GM12801 (cell line): ENCODE data around the gene SLC22A23.

Experiments
- TF ChIP-seq, protein P1 (sequence below): IDR thresholded peaks from one replicate; pipeline ENCODE4 v1.5.1; 2011; ENCODE audit warnings: control low read depth; ENCODE audit not compliant: insufficient read length; ENCODE audit errors: extremely low read depth

The SLC22A23 gene

DNA sequence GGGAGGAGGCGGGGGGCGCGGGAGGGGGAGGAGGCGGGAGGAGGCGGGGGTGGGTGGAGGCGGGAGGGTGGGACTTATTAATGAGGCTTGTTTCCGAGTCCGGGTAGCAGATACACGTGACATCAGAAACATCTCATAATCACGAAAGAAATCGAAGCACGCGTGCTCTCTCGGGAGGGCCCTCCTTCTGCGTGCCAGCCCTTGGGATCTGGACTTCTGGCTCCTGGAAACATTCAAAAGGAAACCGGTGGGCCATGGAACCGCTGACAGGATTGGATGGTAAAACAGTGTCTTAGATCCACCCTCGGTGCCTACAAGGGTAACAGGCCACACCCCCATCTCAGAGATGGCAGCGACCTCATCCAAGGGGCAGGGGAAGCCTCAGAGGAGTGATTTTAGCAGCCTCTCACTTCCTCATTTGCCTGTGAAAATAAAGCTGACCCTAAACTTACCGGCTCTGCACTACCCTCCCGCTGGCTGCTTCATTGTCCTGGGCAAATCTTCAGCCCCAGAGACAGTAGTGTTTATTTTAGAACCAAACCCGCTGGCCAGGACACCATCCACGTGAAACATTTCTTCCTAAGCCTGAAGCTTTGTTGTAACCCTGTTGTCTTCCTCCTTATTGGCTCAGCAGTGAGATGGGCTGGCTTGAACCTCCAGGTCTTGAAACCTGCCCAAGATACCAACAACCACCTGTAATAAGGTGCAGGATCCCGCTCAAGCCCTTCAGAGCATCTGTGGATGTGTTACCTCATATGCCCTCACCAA lies 100.6 kb downstream of the SLC22A23 start:
- TF ChIP-seq, protein P1, sequence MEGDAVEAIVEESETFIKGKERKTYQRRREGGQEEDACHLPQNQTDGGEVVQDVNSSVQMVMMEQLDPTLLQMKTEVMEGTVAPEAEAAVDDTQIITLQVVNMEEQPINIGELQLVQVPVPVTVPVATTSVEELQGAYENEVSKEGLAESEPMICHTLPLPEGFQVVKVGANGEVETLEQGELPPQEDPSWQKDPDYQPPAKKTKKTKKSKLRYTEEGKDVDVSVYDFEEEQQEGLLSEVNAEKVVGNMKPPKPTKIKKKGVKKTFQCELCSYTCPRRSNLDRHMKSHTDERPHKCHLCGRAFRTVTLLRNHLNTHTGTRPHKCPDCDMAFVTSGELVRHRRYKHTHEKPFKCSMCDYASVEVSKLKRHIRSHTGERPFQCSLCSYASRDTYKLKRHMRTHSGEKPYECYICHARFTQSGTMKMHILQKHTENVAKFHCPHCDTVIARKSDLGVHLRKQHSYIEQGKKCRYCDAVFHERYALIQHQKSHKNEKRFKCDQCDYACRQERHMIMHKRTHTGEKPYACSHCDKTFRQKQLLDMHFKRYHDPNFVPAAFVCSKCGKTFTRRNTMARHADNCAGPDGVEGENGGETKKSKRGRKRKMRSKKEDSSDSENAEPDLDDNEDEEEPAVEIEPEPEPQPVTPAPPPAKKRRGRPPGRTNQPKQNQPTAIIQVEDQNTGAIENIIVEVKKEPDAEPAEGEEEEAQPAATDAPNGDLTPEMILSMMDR: no peak

DNA sequence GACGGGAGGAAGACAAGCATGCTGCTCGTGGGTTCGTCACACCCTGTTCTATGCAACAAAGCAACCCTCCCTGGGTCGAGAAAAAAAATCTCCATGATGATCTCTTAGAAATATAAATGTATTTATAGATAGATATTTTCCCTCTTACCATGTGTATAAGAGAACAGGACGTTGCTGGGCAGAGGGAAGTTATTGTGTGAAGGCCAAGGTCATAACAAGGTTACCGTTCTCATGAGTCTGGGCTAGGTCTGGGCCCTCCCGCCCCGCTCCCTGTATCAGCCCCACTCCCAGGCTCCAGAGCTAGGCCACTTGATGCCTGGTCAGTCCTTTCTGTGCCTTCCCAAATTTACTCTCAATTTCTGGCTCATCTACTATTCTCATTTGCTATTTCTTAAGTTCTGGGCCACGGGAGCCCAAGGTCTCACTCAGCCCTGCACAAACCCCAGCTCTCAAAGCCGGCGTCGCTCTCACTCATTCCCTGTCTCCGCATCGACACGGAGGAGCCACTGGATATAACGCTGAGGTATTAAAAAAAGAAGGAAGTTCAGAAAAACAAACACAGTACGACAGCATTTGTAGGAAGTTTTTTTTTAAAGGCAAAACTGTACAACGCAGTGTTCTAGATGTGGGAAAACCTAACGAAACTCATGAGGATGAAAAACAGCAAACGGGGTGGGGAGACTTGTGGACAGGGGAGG lies 101.3 kb downstream of the SLC22A23 start:
- TF ChIP-seq, protein P1: no peak

DNA sequence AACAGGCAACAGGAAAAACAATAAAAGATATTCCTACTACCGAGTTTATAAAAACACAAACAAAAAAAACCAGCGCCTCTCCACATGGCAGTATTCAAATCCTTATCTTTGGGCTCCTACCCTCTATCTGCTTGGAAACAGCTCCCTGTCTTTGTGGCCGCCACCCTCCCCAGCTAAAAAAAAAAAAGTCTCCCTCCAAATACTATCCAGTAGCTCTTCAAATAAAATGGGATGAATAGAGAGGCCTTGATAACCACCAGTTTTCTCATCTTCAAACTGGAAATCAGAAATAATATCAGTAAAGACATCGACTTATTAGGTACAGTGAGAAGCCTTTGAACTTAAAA lies 101.9 kb downstream of the SLC22A23 start:
- TF ChIP-seq, protein P1: no peak

DNA sequence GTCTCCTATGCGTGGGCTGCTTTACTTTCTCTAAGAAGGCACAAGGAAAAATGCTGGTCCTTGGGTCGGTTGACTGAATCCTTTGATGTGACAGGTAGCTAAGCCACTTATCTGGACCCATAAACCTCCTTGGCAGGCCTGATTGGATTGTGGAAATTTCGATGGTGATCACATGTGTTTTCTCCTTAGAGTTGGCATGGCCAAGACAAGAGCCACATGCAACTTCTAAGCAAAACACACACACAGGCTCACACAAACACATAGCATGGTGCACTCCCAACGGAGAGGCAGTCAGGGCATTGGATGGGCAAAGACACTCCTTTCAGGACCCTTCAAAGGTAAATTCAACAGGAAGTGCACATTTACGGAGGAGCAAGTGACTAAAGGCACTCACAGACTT lies 102.9 kb downstream of the SLC22A23 start:
- TF ChIP-seq, protein P1: no peak

DNA sequence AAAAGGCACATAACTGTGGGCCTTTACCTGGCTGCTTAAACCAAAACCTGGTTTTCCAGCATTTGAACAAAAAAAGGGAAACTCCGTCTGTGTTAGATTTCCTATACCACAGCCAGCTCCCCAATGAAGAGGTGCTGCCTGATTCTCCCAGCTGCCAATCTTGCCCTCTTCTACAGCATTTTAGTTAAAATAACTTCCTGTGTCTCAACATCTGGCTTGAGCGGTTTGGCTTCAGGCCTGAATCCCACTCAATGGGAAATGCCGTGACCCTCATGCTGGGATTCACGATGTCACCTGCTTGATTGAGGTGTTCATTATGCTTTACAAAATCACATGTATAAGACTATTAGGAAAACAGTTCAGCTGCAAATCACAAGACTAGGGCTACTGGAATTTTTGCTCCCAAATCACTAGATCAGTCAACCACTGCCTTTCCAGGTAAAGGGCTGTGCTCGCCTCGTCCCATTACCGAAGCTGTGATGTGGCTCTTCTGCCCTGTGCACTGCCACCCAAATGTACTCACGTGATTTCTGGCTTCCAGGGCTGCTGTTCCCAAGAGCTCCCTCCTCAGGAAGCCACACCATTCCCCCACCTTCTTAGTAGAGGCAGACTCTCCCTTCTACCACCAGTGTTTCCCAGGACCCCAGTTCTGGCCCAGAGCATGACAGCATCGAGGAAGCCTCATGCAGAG lies 103.5 kb downstream of the SLC22A23 start:
- TF ChIP-seq, protein P1: no peak

DNA sequence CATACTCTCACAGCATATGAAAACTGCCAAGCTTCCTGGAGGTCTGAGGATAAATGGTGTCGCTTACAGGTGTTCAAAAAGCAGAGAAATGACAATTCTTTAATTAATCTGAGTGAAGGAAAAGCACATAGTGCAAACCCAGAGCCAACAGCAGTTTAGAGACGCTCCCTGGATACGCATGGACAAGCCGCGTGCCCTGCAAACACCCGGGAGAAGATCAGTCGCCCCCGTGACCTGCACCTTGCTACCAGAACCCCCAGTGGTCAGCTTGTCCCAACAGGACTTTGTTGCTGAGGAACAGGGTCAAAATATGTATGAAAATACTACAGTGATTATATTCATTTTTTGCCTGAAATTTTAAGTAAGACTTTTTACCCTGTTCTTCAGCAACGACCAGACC lies 104.2 kb downstream of the SLC22A23 start:
- TF ChIP-seq, protein P1: no peak

DNA sequence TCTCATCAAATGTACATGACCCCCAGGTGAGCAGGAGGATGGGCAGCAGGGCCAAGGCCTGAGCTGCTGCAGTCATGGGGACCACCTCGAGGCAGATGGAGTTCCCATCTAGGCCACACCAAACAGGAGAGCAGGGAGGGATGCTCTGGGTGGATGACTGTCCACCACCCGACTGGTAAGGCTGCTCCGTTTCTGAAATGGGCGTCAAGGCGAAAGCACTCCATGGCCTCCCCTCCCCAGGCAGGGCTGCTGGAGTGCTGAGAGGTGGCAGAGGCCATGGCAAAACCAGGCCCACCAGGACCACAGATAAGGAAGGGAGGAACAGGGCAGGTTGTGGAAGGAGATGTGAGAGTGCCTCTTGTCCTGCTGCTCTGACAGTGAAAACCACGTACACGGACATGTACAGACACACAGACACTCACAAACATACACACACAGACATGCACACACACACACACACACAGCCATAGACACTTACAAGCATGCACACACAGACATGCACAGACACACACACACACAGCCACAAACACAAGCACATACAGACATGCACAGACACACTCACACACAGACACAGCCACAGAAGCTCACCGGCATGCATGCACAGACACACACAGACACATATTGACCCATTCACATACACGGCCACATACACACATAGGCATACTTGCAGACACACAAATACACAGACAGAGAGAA lies 104.9 kb downstream of the SLC22A23 start:
- TF ChIP-seq, protein P1: no peak
